HG03565 (cell line): ENCODE measurements around the gene MYO9B.
"Not testable (repeated sequence)": the region's sequence is repeated elsewhere in the genome, so short reads cannot be mapped to it uniquely, and the experiment has no call there.

Source experiments
- ATAC-seq: cut with Tn5 transposase; IDR thresholded peaks from one replicate; pipeline ENCODE4 v1.9.1; 2021; ENCODE audit warnings: mild to moderate bottlenecking, moderate library complexity; ENCODE audit not compliant: unreplicated experiment

MYO9B gene

GRCh38 chr19:17113127-17113785, 37.7 kb downstream of the MYO9B start:
- ATAC-seq, result no peak

- no peak for ATAC-seq
Measured at GRCh38 chr19:17114414-17114831, 38.8 kb downstream of the MYO9B start.

- no peak for ATAC-seq
Measured at GRCh38 chr19:17116996-17117702, 41.6 kb downstream of the MYO9B start.

GRCh38 chr19:17118957-17119356, 43.4 kb downstream of the MYO9B start:
- ATAC-seq, result no peak

GRCh38 chr19:17121736-17122293, 46.2 kb downstream of the MYO9B start:
- ATAC-seq, result no peak

GRCh38 chr19:17123041-17123440, 47.5 kb downstream of the MYO9B start:
- no peak for ATAC-seq

- no peak for ATAC-seq
Measured at GRCh38 chr19:17124025-17124424, 48.4 kb downstream of the MYO9B start.

- ATAC-seq, result peak; percentile 45
Measured at GRCh38 chr19:17125062-17125727, 49.6 kb downstream of the MYO9B start.

- ATAC-seq, result peak; percentile 37
Measured at GRCh38 chr19:17125728-17126677, 50.4 kb downstream of the MYO9B start.

- ATAC-seq, result no peak
Measured at GRCh38 chr19:17127671-17128070, 52.1 kb downstream of the MYO9B start.

- no peak for ATAC-seq
Measured at GRCh38 chr19:17128403-17128802, 52.8 kb downstream of the MYO9B start.

- ATAC-seq, result no peak
Measured at GRCh38 chr19:17128820-17129219, 53.2 kb downstream of the MYO9B start.

- ATAC-seq, result no peak
Measured at GRCh38 chr19:17129377-17129776, 53.8 kb downstream of the MYO9B start.

- ATAC-seq, result peak; percentile 55
Measured at GRCh38 chr19:17135001-17135853, 59.6 kb downstream of the MYO9B start.

- no peak for ATAC-seq
Measured at GRCh38 chr19:17136021-17136420, 60.4 kb downstream of the MYO9B start.

- no peak for ATAC-seq
Measured at GRCh38 chr19:17136617-17137016, 61.0 kb downstream of the MYO9B start.

GRCh38 chr19:17137417-17137816, 61.8 kb downstream of the MYO9B start:
- no peak for ATAC-seq

- ATAC-seq, result not testable (repeated sequence)
Measured at GRCh38 chr19:17138052-17138846, 62.7 kb downstream of the MYO9B start.
